Measurements from ENCODE around the gene GADD45A. TPM values are rescaled to one million over a fixed set of nuclear protein-coding genes. Genes with fewer than 3 reads are reported as not detected.

GADD45A gene
- total RNA-seq, 1 experiment from 2014 or later: 35.4 TPM

- intact Hi-C loops (cut with micrococcal nuclease; ENCODE audit: unreplicated experiment): no loop called here
- Mint-ChIP-seq H3K27ac (ENCODE audit: unreplicated experiment) (no peak overlapping the region), H3K27me3 (ENCODE audit: unreplicated experiment) (no peaks in the 10 kb centered on the region), H3K9me3 (ENCODE audit: low read depth, unreplicated experiment) (no peaks in the 10 kb centered on the region), H3K4me1 (ENCODE audit: low read depth, unreplicated experiment) (no peaks in the 10 kb centered on the region), H3K36me3 (ENCODE audit: insufficient read depth, unreplicated experiment) (no peaks in the 10 kb centered on the region), H3K4me3 (ENCODE audit: low read depth, unreplicated experiment) (no peak overlapping the region)
- BruUV-seq (replicated peaks): no TSS peak
- TF ChIP-seq CTCF (IDR thresholded peaks at IDR 0.05; ENCODE audit: unreplicated experiment): no peak
- CTCF ChIA-PET: no interaction called here
- no peak for DNase-seq
Observed at GRCh38 chr1:67676287-67676686, 8.7 kb upstream of the GADD45A start.

GRCh38 chr1:67676946-67677345 is 8.1 kb upstream of the GADD45A start:
- H3K36me3 Mint-ChIP-seq (ENCODE audit: insufficient read depth, unreplicated experiment): no peaks in the 10 kb centered on the region
- TF ChIP-seq CTCF (IDR thresholded peaks at IDR 0.05; ENCODE audit: unreplicated experiment): no peak
- no peak overlapping the region for H3K27ac Mint-ChIP-seq (ENCODE audit: unreplicated experiment)
- H3K27me3 Mint-ChIP-seq (ENCODE audit: unreplicated experiment): no peaks in the 10 kb centered on the region
- no peaks in the 10 kb centered on the region for H3K9me3 Mint-ChIP-seq (ENCODE audit: low read depth, unreplicated experiment)
- intact Hi-C loops (cut with micrococcal nuclease; ENCODE audit: unreplicated experiment): no loop called here
- BruUV-seq (replicated peaks): no TSS peak
- H3K4me1 Mint-ChIP-seq (ENCODE audit: low read depth, unreplicated experiment): no peaks in the 10 kb centered on the region
- H3K4me3 Mint-ChIP-seq (ENCODE audit: low read depth, unreplicated experiment): no peak overlapping the region
- CTCF ChIA-PET: no interaction called here
- no peak for DNase-seq

DNA sequence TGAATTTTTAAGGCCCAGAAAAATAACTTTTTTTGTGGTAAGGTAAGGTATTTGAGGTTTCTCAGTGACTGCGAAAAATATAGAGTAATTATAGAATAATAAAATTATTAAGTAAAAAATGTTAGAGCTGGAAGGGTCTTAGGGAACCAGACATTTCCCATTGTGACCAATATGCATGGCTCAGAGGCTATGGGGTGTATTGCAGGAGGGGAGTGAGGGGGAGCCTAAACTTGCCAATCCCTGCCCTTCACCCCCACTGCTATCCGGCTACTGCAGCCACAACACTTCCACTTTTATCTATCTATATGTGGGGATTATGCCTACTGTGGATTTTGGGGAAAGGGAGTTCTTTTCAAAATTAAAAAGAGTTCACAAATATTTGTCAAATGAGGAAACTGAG is 7.6 kb upstream of the GADD45A start:
- Mint-ChIP-seq H3K4me3 (ENCODE audit: low read depth, unreplicated experiment) (no peak overlapping the region), H3K27ac (ENCODE audit: unreplicated experiment) (no peak overlapping the region), H3K9me3 (ENCODE audit: low read depth, unreplicated experiment) (no peaks in the 10 kb centered on the region), H3K4me1 (ENCODE audit: low read depth, unreplicated experiment) (no peaks in the 10 kb centered on the region), H3K36me3 (ENCODE audit: insufficient read depth, unreplicated experiment) (no peaks in the 10 kb centered on the region), H3K27me3 (ENCODE audit: unreplicated experiment) (no peaks in the 10 kb centered on the region)
- intact Hi-C loops (cut with micrococcal nuclease; ENCODE audit: unreplicated experiment): no loop called here
- CTCF ChIA-PET: no interaction called here
- no TSS peak for BruUV-seq (replicated peaks)
- TF ChIP-seq CTCF (IDR thresholded peaks at IDR 0.05; ENCODE audit: unreplicated experiment): no peak
- no peak for DNase-seq

DNA sequence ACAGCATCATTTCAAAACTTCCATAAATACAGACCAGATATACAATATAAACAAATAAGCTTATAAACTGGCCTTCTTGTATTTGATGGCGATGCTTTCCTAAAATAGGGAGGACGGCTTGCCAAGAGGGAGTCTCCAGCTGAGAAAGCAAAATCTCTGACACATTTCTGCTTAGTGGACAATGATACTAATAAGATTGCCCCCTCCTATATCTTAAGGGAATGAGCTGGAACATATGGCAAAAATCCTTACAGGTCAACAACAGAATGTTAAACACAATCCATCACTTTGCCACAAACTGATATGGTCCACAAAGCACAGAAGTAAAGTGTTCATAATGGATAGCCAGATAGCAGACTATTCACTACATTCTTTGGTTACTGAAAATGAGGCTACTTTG is 7.1 kb upstream of the GADD45A start:
- Mint-ChIP-seq H3K4me1 (ENCODE audit: low read depth, unreplicated experiment) (peaks cover 3% of the 10 kb centered on the region), H3K4me3 (ENCODE audit: low read depth, unreplicated experiment) (no peak overlapping the region), H3K9me3 (ENCODE audit: low read depth, unreplicated experiment) (no peaks in the 10 kb centered on the region), H3K27ac (ENCODE audit: unreplicated experiment) (no peak overlapping the region), H3K36me3 (ENCODE audit: insufficient read depth, unreplicated experiment) (no peaks in the 10 kb centered on the region), H3K27me3 (ENCODE audit: unreplicated experiment) (no peaks in the 10 kb centered on the region)
- CTCF ChIA-PET: no interaction called here
- intact Hi-C loops (cut with micrococcal nuclease; ENCODE audit: unreplicated experiment): no loop called here
- DNase-seq: no peak
- BruUV-seq (replicated peaks): no TSS peak
- no peak for TF ChIP-seq CTCF (IDR thresholded peaks at IDR 0.05; ENCODE audit: unreplicated experiment)

DNA sequence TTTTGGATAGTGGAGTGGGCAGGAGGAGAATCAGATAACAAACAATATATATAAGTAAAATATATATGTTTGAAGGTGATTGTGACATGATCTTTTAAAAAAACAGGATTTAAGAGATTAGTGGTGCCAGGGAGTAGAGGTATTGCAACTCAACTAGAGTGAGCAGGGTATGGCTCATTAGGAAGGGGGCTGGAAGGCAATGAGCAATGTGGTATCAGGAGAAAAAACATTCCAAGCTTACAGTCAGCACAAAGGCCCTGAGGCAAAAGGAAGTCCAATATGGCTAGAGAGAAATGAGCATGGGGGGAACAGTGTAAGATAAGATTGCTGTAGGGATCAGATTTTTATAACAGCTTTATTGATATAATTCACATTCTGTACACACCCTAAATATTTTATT is 5.3 kb upstream of the GADD45A start:
- intact Hi-C loops (cut with micrococcal nuclease; ENCODE audit: unreplicated experiment): loop anchor here (10.0 kb wide), 1 partner anchor 145 kb away; no protein-coding TSS in a partner anchor
- DNase-seq: no peak
- TF ChIP-seq CTCF (IDR thresholded peaks at IDR 0.05; ENCODE audit: unreplicated experiment): no peak
- CTCF ChIA-PET: no interaction called here
- BruUV-seq (replicated peaks): no TSS peak
- H3K4me3 Mint-ChIP-seq (ENCODE audit: low read depth, unreplicated experiment): no peak overlapping the region
- H3K27ac Mint-ChIP-seq (ENCODE audit: unreplicated experiment): no peak overlapping the region
- H3K36me3 Mint-ChIP-seq (ENCODE audit: insufficient read depth, unreplicated experiment): peaks cover 14% of the 10 kb centered on the region
- H3K27me3 Mint-ChIP-seq (ENCODE audit: unreplicated experiment): no peaks in the 10 kb centered on the region
- no peaks in the 10 kb centered on the region for H3K9me3 Mint-ChIP-seq (ENCODE audit: low read depth, unreplicated experiment)
- H3K4me1 Mint-ChIP-seq (ENCODE audit: low read depth, unreplicated experiment): peaks cover 20% of the 10 kb centered on the region

All from Calu3 (cell line).